ENCODE results near the gene RABGAP1. TPM values are rescaled to one million over a fixed set of nuclear protein-coding genes. Genes with fewer than 3 reads are reported as not detected.
A peak's percentile ranks its signal among the peaks of the same experiment; 100 is the strongest.

Gene RABGAP1
- total and polyA plus RNA-seq, 2 experiments from 2014 or later: 8.5 to 33.9 TPM

DNA sequence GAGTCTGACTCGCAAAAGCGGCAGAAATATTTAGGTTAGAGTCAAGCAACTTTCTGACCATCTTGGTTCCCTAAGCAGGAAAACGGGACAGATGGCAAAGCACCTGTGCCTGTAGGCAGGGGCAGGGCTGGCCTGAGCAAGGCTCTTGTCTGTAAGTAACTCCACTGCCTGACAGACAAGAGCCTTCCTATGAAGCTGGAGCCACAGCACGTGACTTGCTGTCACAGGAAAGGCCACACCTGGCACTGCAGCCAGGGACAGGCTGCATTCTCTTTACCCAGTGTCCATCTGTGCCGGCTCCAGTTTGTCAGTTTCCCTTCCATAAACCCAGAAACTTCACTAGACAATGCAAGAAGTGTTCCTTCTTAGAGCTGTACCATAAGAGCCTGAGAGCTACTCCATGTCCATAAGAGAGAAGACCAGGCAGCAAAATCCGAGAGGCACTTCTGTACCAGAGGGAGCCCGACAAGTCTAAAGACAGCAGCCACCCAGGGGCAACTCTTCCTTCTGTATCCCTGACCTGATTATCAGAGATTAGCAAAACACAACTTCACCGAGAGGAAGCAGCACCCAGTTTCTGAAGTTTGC is 170.7 kb downstream of the RABGAP1 start:
- peaks cover 42% of the 10 kb centered on the region for H3K36me3 Mint-ChIP-seq (ENCODE audit: low read depth)
- peak overlapping the region; percentile 71; the same call in 1 of the 2 replicates for H3K27ac Mint-ChIP-seq
- Histone ChIP-seq H4K20me1 (replicated peaks; ENCODE audit: insufficient read depth) (peaks cover 6% of the 10 kb centered on the region), H3K4me2 (no peak overlapping the region), H3K9me2 (ENCODE audit: insufficient read depth) (no peaks in the 10 kb centered on the region), H3K36me3 (ENCODE audit: insufficient read depth) (0 out of 2 replicates have a peak, but pooled peaks cover 5% of the 10 kb centered on the region), H3K27me3 (ENCODE audit: insufficient read depth) (no peaks in the 10 kb centered on the region), H3K27ac (ENCODE audit: low read depth) (peak overlapping the region; percentile 69), H3K79me2 (replicated peaks; ENCODE audit: insufficient read depth) (no peaks in the 10 kb centered on the region), H3F3A (replicated peaks; ENCODE audit: low read depth) (peaks cover 9% of the 10 kb centered on the region; the same call in 1 of the 2 replicates), H2AFZ (no peak overlapping the region), H3K4me3 (no peak overlapping the region), H3K4me1 (ENCODE audit: insufficient read depth) (peaks cover 11% of the 10 kb centered on the region)
- TF ChIP-seq POLR2AphosphoS5 (IDR thresholded peaks at IDR 0.05; ENCODE audit: low read depth): no peak
- TF ChIP-seq, protein P1, sequence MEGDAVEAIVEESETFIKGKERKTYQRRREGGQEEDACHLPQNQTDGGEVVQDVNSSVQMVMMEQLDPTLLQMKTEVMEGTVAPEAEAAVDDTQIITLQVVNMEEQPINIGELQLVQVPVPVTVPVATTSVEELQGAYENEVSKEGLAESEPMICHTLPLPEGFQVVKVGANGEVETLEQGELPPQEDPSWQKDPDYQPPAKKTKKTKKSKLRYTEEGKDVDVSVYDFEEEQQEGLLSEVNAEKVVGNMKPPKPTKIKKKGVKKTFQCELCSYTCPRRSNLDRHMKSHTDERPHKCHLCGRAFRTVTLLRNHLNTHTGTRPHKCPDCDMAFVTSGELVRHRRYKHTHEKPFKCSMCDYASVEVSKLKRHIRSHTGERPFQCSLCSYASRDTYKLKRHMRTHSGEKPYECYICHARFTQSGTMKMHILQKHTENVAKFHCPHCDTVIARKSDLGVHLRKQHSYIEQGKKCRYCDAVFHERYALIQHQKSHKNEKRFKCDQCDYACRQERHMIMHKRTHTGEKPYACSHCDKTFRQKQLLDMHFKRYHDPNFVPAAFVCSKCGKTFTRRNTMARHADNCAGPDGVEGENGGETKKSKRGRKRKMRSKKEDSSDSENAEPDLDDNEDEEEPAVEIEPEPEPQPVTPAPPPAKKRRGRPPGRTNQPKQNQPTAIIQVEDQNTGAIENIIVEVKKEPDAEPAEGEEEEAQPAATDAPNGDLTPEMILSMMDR (conservative IDR thresholded peaks at IDR 0.05; ENCODE audit: low read depth in 2 of 2): no peak
- TF ChIP-seq ZNF114 (CRISPR knock-in tag; IDR thresholded peaks at IDR 0.05): no peak
- TF ChIP-seq, protein P2, sequence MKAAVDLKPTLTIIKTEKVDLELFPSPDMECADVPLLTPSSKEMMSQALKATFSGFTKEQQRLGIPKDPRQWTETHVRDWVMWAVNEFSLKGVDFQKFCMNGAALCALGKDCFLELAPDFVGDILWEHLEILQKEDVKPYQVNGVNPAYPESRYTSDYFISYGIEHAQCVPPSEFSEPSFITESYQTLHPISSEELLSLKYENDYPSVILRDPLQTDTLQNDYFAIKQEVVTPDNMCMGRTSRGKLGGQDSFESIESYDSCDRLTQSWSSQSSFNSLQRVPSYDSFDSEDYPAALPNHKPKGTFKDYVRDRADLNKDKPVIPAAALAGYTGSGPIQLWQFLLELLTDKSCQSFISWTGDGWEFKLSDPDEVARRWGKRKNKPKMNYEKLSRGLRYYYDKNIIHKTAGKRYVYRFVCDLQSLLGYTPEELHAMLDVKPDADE (IDR thresholded peaks at IDR 0.05): no peak
- peaks cover 23% of the 10 kb centered on the region for H3K27me3 Mint-ChIP-seq (ENCODE audit: insufficient read depth, low read depth, poor library complexity)
- ATAC-seq (no peak), DNase-seq (ENCODE audit: low spot score) (no peak)
- H3K4me1 Mint-ChIP-seq: peaks cover 31% of the 10 kb centered on the region
- H3K4me3 Mint-ChIP-seq: no peak overlapping the region
- H3K9me3 Mint-ChIP-seq: no peaks in the 10 kb centered on the region; the same call in 1 of the 3 replicates

DNA sequence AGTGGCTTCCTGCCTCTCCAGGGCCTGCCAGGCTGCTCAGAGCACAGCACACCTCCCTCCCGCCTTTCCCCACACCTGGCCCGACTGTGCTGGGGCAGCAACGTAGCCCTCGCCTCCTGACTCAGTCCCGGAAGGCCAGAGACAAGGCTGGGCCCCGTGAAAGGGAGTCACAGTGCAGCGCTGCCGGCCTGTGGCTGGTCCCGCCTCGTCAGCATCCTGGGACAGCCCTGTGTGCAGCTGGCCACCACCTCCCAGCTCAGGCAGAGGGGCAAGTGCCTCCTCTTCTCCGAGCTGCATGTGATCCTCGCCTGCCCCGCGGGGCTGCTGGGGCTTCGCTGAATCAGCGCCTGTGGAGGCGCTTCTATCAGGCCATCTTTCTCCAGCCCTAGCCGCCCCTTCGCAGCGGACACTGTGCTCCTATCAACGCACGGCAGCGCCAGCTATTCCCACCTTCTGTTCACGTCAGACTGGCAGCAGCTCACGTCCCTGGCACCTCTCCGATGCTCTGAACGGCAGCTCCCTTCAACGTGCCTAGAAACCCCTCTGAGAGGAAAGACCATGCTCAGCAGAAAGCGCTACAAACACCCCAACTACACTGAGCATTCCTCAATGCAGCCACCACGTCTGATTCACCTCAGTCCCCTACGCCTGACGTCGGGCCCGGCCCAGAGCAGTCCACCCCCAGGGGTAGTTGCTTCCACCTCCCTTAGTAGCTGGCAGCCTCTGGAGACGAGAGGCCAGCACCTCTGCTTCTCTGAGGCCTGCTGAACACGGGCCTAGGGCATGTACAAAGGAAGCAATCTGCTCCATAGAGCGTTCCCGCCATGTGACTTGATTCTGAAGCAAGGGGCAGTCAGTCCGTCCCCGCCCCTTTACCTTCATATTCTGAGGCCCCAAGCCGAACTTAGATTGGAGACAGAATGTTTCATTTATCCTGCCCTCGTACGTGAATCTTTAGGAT is 171.5 kb downstream of the RABGAP1 start:
- Mint-ChIP-seq H3K4me1 (peaks cover 28% of the 10 kb centered on the region), H3K27me3 (ENCODE audit: insufficient read depth, low read depth, poor library complexity) (peaks cover 19% of the 10 kb centered on the region), H3K4me3 (no peak overlapping the region), H3K9me3 (no peaks in the 10 kb centered on the region; the same call in 1 of the 3 replicates), H3K36me3 (ENCODE audit: low read depth) (peaks cover 38% of the 10 kb centered on the region), H3K27ac (peak overlapping the region; percentile 78)
- peaks cover 6% of the 10 kb centered on the region for H4K20me1 ChIP-seq (replicated peaks; ENCODE audit: insufficient read depth)
- H2AFZ ChIP-seq: no peak overlapping the region
- ATAC-seq (peak; percentile 71), DNase-seq (ENCODE audit: low spot score) (peak; percentile 60)
- H3K27me3 ChIP-seq (ENCODE audit: insufficient read depth): no peaks in the 10 kb centered on the region
- peaks cover 11% of the 10 kb centered on the region for H3K4me1 ChIP-seq (ENCODE audit: insufficient read depth)
- peak overlapping the region; percentile 69 for H3K27ac ChIP-seq (ENCODE audit: low read depth)
- 0 out of 2 replicates have a peak, but pooled peaks cover 5% of the 10 kb centered on the region for H3K36me3 ChIP-seq (ENCODE audit: insufficient read depth)
- no peaks in the 10 kb centered on the region for H3K79me2 ChIP-seq (replicated peaks; ENCODE audit: insufficient read depth)
- no peak overlapping the region for H3K4me2 ChIP-seq
- peaks cover 9% of the 10 kb centered on the region; the same call in 1 of the 2 replicates for H3F3A ChIP-seq (replicated peaks; ENCODE audit: low read depth)
- no peak overlapping the region for H3K4me3 ChIP-seq
- H3K9me2 ChIP-seq (ENCODE audit: insufficient read depth): no peaks in the 10 kb centered on the region
- TF ChIP-seq NANOG (IDR thresholded peaks at IDR 0.05; ENCODE audit: borderline replicate concordance): no peak
- no peak for TF ChIP-seq POLR2AphosphoS5 (IDR thresholded peaks at IDR 0.05; ENCODE audit: low read depth)
- TF ChIP-seq, protein P1 (conservative IDR thresholded peaks at IDR 0.05; ENCODE audit: low read depth in 2 of 2): no peak
- TF ChIP-seq EZH2phosphoT487 (IDR thresholded peaks at IDR 0.05; ENCODE audit: unreplicated experiment): no peak
- no peak for TF ChIP-seq ZNF114 (CRISPR knock-in tag; IDR thresholded peaks at IDR 0.05)
- TF ChIP-seq EZH2 (IDR thresholded peaks at IDR 0.05; ENCODE audit: low read depth, unreplicated experiment): no peak
- TF ChIP-seq CREB1 (CRISPR knock-in tag; IDR thresholded peaks at IDR 0.05; ENCODE audit: low read depth): no peak
- TF ChIP-seq, protein P2 (IDR thresholded peaks at IDR 0.05): no peak
- no peak for TF ChIP-seq ZNF331 (CRISPR knock-in tag; IDR thresholded peaks at IDR 0.05; ENCODE audit: low read depth)
- TF ChIP-seq JUNB (IDR thresholded peaks at IDR 0.05; ENCODE audit: unreplicated experiment): no peak

Data from GM23338 (cell line).